CD14-positive monocyte (primary cell): ENCODE measurements around the gene BLID. TPM values are rescaled to one million over a fixed set of nuclear protein-coding genes. Genes with fewer than 3 reads are reported as not detected.

ENCODE experiments used
- DNase-seq, 3 donors: peaks; one replicate each; pipeline ENCODE4 v3.0.0-alpha.2; 2011 to 2022
- H2AFZ ChIP-seq: 2 replicates; pipeline ENCODE4 v1.6.0; 2012; ENCODE audit warnings: mild to moderate bottlenecking, low read depth, low read length, inconsistent platforms; ENCODE audit not compliant: insufficient read depth, poor library complexity, severe bottlenecking
- H3K27ac ChIP-seq, 2 donors: 1 replicate in 1 of 2; 2 replicates in 1 of 2; pipeline ENCODE4 v1.5.1; 2012 to 2013; ENCODE audit warnings: low read length in 2 of 2, control low read depth in 1 of 2, inconsistent platforms in 1 of 2, low read depth in 1 of 2, mild to moderate bottlenecking in 1 of 2
- H3K27me3 ChIP-seq, 2 donors: one replicate each; pipeline versions ENCODE4 v1.6.0 to v1.6.1; 2011 to 2013; ENCODE audit warnings: low read length in 2 of 2; ENCODE audit not compliant: control insufficient read depth in 2 of 2, insufficient read depth in 2 of 2
- H3K36me3 ChIP-seq, 2 donors: replicated peaks in 1 of 2; 1 replicate in 1 of 2; 2 replicates in 1 of 2; pipeline versions ENCODE4 v1.5.1 to v1.6.1; 2012 to 2013; ENCODE audit warnings: low read length in 2 of 2, control low read depth in 1 of 2, inconsistent platforms in 1 of 2, mild to moderate bottlenecking in 1 of 2; ENCODE audit not compliant: insufficient read depth in 2 of 2, control insufficient read depth in 1 of 2
- H3K4me1 ChIP-seq, 2 donors: 1 replicate in 1 of 2; 2 replicates in 1 of 2; pipeline versions ENCODE4 v1.5.1 to v1.6.1; 2012 to 2013; ENCODE audit warnings: low read length in 2 of 2, control low read depth in 1 of 2, inconsistent platforms in 1 of 2, mild to moderate bottlenecking in 1 of 2, moderate library complexity in 1 of 2; ENCODE audit not compliant: insufficient read depth in 2 of 2, control insufficient read depth in 1 of 2
- H3K4me2 ChIP-seq: replicated peaks from 2 replicates; pipeline ENCODE3; 2012; ENCODE audit warnings: low read length, moderate library complexity, mild to moderate bottlenecking; ENCODE audit not compliant: poor library complexity, severe bottlenecking; ENCODE audit errors: extremely low read depth
- H3K4me3 ChIP-seq, 3 experiments: fragments of 200-600 bp in 1 of 3; sonication (generic) in 1 of 3; replicated peaks in 1 of 3; 1 replicate in 2 of 3; 2 replicates in 1 of 3; pipeline ENCODE4 v1.5.1; 2011 to 2013; ENCODE audit warnings: low read length in 3 of 3, mild to moderate bottlenecking in 3 of 3, control low read depth in 2 of 3, low read depth in 2 of 3, inconsistent platforms in 1 of 3, moderate library complexity in 1 of 3
- H3K79me2 ChIP-seq: 2 replicates; pipeline ENCODE4 v1.6.0; 2012; ENCODE audit warnings: mild to moderate bottlenecking, control low read depth, inconsistent platforms, low read length, moderate library complexity; ENCODE audit not compliant: insufficient read depth
- H3K9ac ChIP-seq: 2 replicates; pipeline ENCODE4 v1.6.0; 2017; ENCODE audit warnings: low read length, mild to moderate bottlenecking; ENCODE audit not compliant: insufficient read depth, poor library complexity, severe bottlenecking
- H3K9me3 ChIP-seq, 2 donors: replicated peaks in 1 of 2; 1 replicate in 1 of 2; 2 replicates in 1 of 2; pipeline versions ENCODE4 v1.5.1 to v1.6.1; 2012 to 2013; ENCODE audit warnings: low read length in 2 of 2, control low read depth in 1 of 2; ENCODE audit not compliant: control insufficient read depth in 1 of 2, insufficient read depth in 1 of 2
- H4K20me1 ChIP-seq: 2 replicates; pipeline ENCODE4 v1.6.0; 2012; ENCODE audit warnings: mild to moderate bottlenecking, low read length, control low read depth, moderate library complexity; ENCODE audit not compliant: insufficient read depth
- H3K27ac Mint-ChIP-seq, 7 donors: one replicate each; pipeline ENCODE4 v1.8.0; 2020; ENCODE audit warnings: mild to moderate bottlenecking in 7 of 7, mixed read lengths in 7 of 7, moderate library complexity in 6 of 7, inconsistent platforms in 2 of 7
- H3K27me3 Mint-ChIP-seq, 3 donors: one replicate each; pipeline ENCODE4 v1.8.0; 2021 to 2022; ENCODE audit warnings: low read depth in 3 of 3, mild to moderate bottlenecking in 3 of 3, mixed read lengths in 3 of 3, moderate library complexity in 3 of 3, inconsistent platforms in 1 of 3
- H3K36me3 Mint-ChIP-seq, 2 donors: one replicate each; pipeline ENCODE4 v1.8.0; 2020; ENCODE audit warnings: mixed read lengths in 2 of 2, inconsistent platforms in 1 of 2, mild to moderate bottlenecking in 1 of 2
- H3K4me1 Mint-ChIP-seq: one replicate; pipeline ENCODE4 v1.8.0; 2020; ENCODE audit warnings: mild to moderate bottlenecking, mixed read lengths
- H3K4me3 Mint-ChIP-seq, 2 donors: one replicate each; pipeline ENCODE4 v1.8.0; 2020; ENCODE audit warnings: mild to moderate bottlenecking in 2 of 2, mixed read lengths in 2 of 2, moderate library complexity in 1 of 2
- H3K9me3 Mint-ChIP-seq, 7 donors: one replicate each; pipeline ENCODE4 v1.8.0; 2020 to 2022; ENCODE audit warnings: mixed read lengths in 7 of 7, mild to moderate bottlenecking in 6 of 7, moderate library complexity in 6 of 7, inconsistent platforms in 2 of 7
- CTCF ChIP-seq: fragments of 200-600 bp; IDR thresholded peaks from one replicate; pipeline ENCODE4 v1.8.0; 2022; ENCODE audit warnings: antibody characterized with exemption, mild to moderate bottlenecking
- whole genome bisulfite sequencing: methylation state at CpG from one replicate; pipeline ENCODE4 v1.1.5; 2013; ENCODE audit warnings: missing lambda C conversion rate; ENCODE audit not compliant: insufficient coverage; 5-methylcytosine and 5-hydroxymethylcytosine counted together
- intact Hi-C, 2 donors: fragments of 100-400 bp; cut with micrococcal nuclease; formaldehyde crosslinking; loops; one replicate each; pipeline versions ENCODE4 v1.15.0 to v1.15.1; 2023
- polyA plus RNA-seq, 3 donors: library from polyadenylated mRNA; depleted of rRNA in 1 of 3; unstranded in 2 of 3; stranded (reverse) in 1 of 3; fragments of 300-500 nt in 2 of 3; fragments of >200 nt in 1 of 3; fragmentation: Illumina TruSeq in 2 of 3; gene quantifications; 1 replicate in 2 of 3; 2 replicates in 1 of 3; pipeline ENCODE4 v1.2.3, GENCODE V29; 2012 to 2021

BLID gene
- polyA plus RNA-seq, 3 donors, result not detected

GRCh38 chr11:122126024-122126688 is 10.1 kb upstream of the BLID start:
- Histone ChIP-seq H2AFZ (no peak overlapping the region), H3K4me2 (no peak overlapping the region), H3K79me2 (no peaks in the 10 kb centered on the region), H3K9ac (no peak overlapping the region), H3K4me1 (peaks cover 4 to 10% of the 10 kb centered on the region in 2 donors), H3K9me3 (no peaks in the 10 kb centered on the region), H4K20me1 (no peaks in the 10 kb centered on the region), H3K36me3 (no peaks in the 10 kb centered on the region), H3K4me3 (no peak overlapping the region), H3K27ac (no peak overlapping the region), H3K27me3 (no peaks in the 10 kb centered on the region)
- Mint-ChIP-seq H3K4me1 (peaks cover 13% of the 10 kb centered on the region), H3K9me3 (peaks cover 0 to 1% (median 0%) of the 10 kb centered on the region in 7 donors), H3K27ac (no peak overlapping the region), H3K27me3 (peaks cover 0 to 2% (median 0%) of the 10 kb centered on the region in 3 donors), H3K4me3 (no peak overlapping the region), H3K36me3 (no peaks in the 10 kb centered on the region)
- no peak for TF ChIP-seq CTCF
- 48% methylated on average over 2 of the region's 4 CpGs for WGBS
- intact Hi-C loops, result no loop called here
- DNase-seq, result no peak

DNA sequence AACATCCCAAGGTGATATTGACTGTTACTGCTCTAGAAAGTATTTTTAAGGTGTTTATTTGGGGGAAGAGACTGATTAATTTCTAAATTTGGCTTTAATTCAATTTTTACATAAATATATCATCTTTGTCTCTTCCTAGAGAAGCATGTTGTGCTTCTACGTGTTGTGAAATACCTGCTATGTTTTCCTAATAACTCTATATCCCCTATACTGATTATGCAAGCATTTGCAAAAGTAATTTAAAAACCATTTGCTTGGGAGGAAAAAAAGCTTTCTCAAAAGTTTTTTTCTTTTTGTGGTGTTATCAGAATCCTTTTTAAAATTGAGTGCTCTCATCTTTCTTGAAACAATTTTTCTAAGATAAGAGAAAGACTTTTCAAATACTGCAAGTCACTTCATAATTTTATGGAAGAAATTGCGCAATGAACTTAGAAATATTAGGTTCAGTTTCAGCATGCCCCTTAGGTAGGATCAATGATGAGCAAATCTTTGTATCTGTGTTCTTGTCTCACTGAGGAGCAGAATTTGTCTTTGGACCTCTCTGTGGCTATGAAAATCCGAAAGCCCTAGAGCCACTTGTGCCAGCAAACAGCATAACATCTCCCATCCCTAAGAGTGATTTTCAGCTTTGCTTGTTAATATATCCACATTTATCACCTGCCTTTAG is 7.4 kb upstream of the BLID start:
- Mint-ChIP-seq H3K36me3 (no peaks in the 10 kb centered on the region), H3K9me3 (peaks cover 0 to 2% (median 0%) of the 10 kb centered on the region in 7 donors), H3K4me3 (no peak overlapping the region), H3K4me1 (peaks cover 13% of the 10 kb centered on the region), H3K27ac (no peak overlapping the region), H3K27me3 (peaks cover 0 to 4% (median 2%) of the 10 kb centered on the region in 3 donors)
- DNase-seq, result no peak
- Histone ChIP-seq H4K20me1 (no peaks in the 10 kb centered on the region), H3K4me1 (peaks cover 4 to 10% of the 10 kb centered on the region in 2 donors), H3K36me3 (no peaks in the 10 kb centered on the region), H3K27me3 (no peaks in the 10 kb centered on the region), H3K79me2 (no peaks in the 10 kb centered on the region), H2AFZ (no peak overlapping the region), H3K9me3 (no peaks in the 10 kb centered on the region), H3K4me2 (no peak overlapping the region), H3K9ac (no peak overlapping the region), H3K4me3 (no peak overlapping the region), H3K27ac (no peak overlapping the region)
- no peak for TF ChIP-seq CTCF
- intact Hi-C loops, result no loop called here
- 80% methylated on average over 1 of the region's 3 CpGs for WGBS
